HG03139 (cell line): ENCODE results near the gene SUV39H1.
"Not testable (repeated sequence)": the region's sequence is repeated elsewhere in the genome, so short reads cannot be mapped to it uniquely, and the experiment has no call there.

Experiments
- ATAC-seq: cut with Tn5 transposase; IDR thresholded peaks from one replicate; pipeline ENCODE4 v1.9.1; 2021; ENCODE audit not compliant: unreplicated experiment

SUV39H1 gene, protein sequence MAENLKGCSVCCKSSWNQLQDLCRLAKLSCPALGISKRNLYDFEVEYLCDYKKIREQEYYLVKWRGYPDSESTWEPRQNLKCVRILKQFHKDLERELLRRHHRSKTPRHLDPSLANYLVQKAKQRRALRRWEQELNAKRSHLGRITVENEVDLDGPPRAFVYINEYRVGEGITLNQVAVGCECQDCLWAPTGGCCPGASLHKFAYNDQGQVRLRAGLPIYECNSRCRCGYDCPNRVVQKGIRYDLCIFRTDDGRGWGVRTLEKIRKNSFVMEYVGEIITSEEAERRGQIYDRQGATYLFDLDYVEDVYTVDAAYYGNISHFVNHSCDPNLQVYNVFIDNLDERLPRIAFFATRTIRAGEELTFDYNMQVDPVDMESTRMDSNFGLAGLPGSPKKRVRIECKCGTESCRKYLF

GRCh38 chrX:48696301-48696908, at the start of gene SUV39H1:
TSS of gene SUV39H1 (plus strand) at chrX:48696734. CDS start at chrX:48696785, 51 bp downstream.
- peak; percentile 84 for ATAC-seq

DNA sequence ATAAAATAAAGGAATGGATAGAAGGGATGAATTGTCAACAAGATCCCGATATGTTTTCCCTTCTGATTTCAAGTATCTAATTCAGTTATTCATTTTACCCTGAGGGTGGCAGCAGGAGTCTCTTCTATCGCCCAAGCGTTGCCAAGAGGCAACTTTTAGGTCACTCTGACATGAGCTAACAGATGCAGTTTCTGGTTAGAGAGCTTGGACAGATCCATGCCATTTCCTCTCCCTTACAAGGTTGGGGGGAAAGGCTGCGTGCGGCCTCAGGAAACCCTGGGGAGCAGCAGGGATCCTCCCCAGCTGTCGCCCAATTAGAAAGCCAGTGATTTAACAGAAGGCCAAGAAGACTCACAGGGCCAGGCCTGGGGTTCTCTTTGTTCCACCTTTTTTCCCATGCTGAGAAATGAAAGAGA, 48.2 kb upstream of the SUV39H1 start:
- ATAC-seq, result no peak

DNA sequence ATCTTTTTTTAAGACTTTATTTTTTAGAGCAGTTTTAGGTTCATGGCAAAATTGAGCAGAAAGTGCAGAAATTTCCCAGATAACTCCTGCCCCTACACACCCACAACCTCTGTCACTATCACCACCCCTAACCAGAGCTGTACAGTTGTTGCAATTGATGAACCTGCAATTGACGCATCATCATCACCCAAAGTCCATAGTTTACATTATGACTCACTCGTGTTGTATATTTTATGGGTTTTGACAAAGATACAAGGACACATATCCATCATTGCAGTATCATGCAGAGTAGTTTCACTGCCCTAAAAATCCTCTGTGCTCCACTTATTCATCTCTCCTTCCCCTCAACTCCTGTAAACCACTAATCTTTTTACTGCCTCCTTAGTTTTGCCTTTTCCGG, 47.4 kb upstream of the SUV39H1 start:
- no peak for ATAC-seq

- ATAC-seq, result not testable (repeated sequence)
These were observed 44.4 kb upstream of the SUV39H1 start for GRCh38 chrX:48652055-48652579.

DNA sequence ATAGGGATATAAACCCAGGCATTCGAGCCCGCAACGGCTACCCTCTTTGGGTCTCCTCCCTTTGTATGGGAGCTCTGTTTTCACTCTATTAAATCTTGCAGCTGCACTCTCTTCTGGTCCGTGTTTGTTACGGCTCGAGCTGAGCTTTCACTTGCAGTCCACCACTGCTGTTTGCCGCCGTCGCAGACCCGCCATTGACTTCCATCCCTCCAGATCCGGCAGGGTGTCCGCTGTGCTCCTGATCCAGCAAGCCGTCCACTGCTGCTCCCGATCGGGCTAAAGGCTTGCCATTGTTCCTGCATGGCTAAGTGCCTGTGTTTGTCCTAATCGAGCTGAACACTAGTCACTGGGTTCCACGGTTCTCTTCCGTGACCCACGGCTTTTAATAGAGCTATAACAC, 41.8 kb upstream of the SUV39H1 start:
- ATAC-seq, result not testable (repeated sequence)

DNA sequence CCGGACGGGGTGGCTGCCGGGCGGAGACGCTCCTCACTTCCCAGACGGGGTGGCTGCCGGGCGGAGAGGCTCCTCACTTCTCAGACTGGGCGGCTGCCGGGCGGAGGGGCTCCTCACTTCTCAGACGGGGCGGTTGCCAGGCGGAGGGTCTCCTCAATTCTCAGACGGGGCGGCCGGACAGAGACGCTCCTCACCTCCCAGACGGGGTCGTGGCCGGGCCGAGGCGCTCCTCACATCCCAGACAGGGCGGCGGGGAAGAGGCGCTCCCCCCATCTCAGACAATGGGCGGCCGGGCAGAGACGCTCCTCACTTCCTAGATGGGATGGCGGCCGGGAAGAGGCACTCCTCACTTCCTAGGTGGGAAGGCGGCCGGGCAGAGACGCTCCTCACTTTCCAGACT, 36.8 kb upstream of the SUV39H1 start:
- not testable (repeated sequence) for ATAC-seq

GRCh38 chrX:48663241-48663640, 33.3 kb upstream of the SUV39H1 start:
- ATAC-seq, result no peak

GRCh38 chrX:48664156-48664555, 32.4 kb upstream of the SUV39H1 start:
- ATAC-seq, result no peak

DNA sequence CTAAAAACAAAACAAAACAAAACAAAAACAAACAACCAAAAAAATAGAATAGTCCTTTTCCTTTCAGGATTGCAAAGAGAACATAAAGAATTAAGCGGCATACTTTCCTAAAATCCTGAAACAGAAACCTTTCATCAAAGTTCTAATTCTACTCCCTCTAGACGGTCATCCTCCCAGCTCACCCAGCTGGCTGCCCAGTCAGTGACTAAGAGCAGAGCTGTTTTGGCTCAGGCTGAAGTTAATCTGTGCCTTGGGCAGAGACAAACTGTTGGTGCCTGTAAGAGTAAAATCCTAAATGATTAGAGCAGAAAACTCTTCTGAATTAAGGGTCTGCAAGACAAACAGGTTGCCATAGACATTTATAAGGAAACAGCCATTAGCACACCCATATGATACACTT, 30.5 kb upstream of the SUV39H1 start:
- no peak for ATAC-seq

- no peak for ATAC-seq
These were observed 29.9 kb upstream of the SUV39H1 start for GRCh38 chrX:48666649-48667048.

DNA sequence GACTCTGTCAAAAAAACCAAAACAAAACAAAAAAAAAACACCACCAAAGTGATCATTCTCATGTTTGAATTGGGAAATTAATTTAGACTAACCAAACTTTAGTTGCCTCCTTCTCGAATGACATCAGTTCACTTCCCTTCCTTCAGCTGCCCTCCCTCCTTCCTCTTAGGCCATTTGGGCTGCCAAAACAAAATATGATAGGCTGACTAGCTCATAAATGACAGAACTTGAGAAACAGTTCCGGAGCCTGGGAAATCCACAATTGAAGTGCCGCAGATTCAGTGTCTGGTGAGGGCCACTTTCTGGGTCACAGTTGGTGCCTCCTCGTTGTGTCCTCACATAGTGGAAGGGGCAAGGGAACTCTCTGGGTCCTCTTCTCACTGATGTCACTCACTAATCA, 29.0 kb upstream of the SUV39H1 start:
- ATAC-seq, result no peak

DNA sequence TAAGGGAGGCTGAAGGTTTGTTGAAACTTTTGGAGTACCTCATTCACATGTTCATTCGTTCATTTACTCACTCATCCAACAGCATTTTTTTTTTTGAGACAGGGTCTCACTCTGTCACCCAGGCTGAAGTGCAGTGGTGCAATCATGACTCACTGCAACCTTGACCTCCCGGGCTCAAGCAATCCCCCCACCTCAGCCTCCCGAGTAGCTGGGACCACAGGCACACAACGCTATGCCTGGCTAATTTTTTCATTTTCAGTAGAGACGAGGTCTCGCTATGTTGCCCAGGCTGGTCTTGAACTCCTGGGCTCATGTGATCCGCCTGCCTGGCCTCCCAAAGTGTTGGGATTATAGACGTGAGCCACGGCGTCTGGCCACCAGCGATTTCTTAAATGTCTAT, 28.3 kb upstream of the SUV39H1 start:
- ATAC-seq, result not testable (repeated sequence)

DNA sequence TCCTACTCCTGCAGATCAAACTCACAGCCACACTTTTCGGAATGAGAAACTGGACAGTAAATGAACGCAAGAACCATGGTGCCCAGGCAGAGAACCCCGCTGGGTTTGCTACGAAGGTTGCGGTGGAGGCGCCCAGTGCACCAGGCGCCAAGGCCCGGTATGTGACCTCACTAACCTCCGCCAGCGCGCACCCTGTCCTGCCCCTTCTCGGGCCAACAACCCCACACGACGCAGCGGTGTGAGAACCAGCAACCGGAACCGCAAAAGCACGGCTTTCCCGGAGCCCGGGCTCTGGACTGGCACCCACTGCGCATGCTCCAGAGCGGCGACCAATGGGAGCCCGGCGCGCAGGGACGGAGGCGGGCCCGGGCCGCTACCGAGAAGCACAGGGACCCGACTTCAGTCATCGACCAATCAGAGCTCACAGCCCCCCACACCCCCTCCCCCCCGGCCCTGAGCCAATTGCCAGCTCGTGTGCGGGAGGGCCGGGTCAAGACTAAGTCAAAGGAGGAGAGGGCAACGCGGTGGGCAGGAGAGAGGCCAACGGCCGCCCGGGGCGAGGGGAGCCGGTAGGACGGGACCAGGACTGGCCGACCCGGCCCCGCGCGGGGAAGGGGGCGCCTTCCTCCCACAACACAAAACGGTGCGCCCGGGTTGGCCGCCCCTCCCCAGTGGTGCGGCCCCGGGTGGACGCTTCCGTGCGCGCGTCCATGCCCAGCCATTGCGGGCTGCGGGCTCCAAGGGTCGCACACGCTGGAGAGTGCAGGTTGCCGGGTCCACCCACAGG, 20.2 kb upstream of the SUV39H1 start:
- ATAC-seq, result peak; percentile 86

GRCh38 chrX:48676893-48677270, 19.7 kb upstream of the SUV39H1 start:
- peak; percentile 12 for ATAC-seq

DNA sequence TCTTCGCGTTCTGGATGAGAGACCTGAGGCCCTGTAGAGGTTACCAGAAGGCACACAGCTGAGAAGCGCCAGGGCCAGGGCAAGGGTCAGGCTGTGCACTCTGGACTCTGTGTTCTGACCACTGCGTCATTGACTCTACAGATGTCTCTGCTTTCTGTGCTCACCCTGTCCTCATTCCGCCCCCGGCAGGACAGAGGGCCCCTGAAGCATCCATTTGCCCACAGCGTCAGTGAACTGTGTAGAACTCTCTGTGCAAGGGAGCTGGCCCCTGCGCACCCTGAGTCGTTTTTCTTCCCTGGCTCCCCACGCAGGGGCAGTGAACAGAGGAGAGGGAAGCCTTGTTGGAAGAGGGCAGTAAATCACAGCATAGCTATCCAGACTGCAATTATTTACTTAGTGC, 19.0 kb upstream of the SUV39H1 start:
- ATAC-seq, result no peak

GRCh38 chrX:48680467-48680866, 16.1 kb upstream of the SUV39H1 start:
- not testable (repeated sequence) for ATAC-seq

GRCh38 chrX:48680925-48681324, 15.6 kb upstream of the SUV39H1 start:
- not testable (repeated sequence) for ATAC-seq

- ATAC-seq, result no peak
These were observed 14.9 kb upstream of the SUV39H1 start for GRCh38 chrX:48681539-48682183.

DNA sequence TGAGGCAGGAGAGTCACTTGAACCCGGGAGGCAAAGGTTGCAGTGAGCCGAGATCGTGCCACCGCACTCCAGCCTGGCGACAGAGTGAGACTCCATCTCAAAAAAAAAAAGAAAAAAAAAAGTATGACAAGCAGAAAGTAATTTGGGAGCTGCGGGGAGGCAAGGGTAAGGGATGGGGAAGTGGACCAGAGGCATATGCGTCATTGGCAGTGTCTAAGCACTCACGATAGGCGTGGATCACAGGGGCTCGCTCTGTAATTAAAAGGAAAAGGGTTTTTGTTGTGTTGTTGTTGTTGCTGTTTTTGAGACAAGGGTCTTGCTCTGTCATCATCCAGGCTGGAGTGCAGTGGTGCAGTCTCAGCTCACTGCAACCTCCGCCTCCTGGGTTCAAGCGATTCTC, 13.7 kb upstream of the SUV39H1 start:
- ATAC-seq, result not testable (repeated sequence)

- ATAC-seq, result peak; percentile 87
These were observed 13.0 kb upstream of the SUV39H1 start, which contains the start of gene WAS for GRCh38 chrX:48683411-48683982. TSS of gene WAS (plus strand) at chrX:48683799. CDS start at chrX:48683854, 55 bp downstream.
